MCF 10A (cell line): ENCODE measurements around the gene LZTFL1. TPM values are rescaled to one million over a fixed set of nuclear protein-coding genes. Genes with fewer than 3 reads are reported as not detected.

Experiments
- BruUV-seq: library from RNA; stranded (reverse); fragments of 400-500 nt; replicated peaks from 2 replicates; lab custom pipeline; 2021; lab: Mats Ljungman, UMichigan
- CTCF ChIA-PET: fragments of 300-600 bp; sonication (Branson Sonifier 250); formaldehyde crosslinking; extraction: SDS; loops from one replicate; lab custom pipeline; 2021; ENCODE audit warnings: antibody characterized with exemption, inconsistent platforms; lab: Yijun Ruan, JAX
- POLR2A ChIA-PET: fragments of 300-600, 350-650 bp; sonication (Branson Sonifier 250); formaldehyde crosslinking; extraction: SDS; loops from one replicate; lab custom pipeline; 2020; ENCODE audit warnings: antibody characterized with exemption, inconsistent platforms; lab: Yijun Ruan, JAX
- DNase-seq: peaks from one replicate; pipeline ENCODE4 v3.0.0-alpha.2; 2018; ENCODE audit not compliant: unreplicated experiment
- H3K27ac Mint-ChIP-seq: one replicate; pipeline ENCODE4 v1.8.0; 2022; ENCODE audit warnings: mild to moderate bottlenecking, low read depth, mixed read lengths; ENCODE audit not compliant: unreplicated experiment
- H3K27me3 Mint-ChIP-seq: one replicate; pipeline ENCODE4 v1.8.0; 2022; ENCODE audit warnings: mixed read lengths; ENCODE audit not compliant: insufficient read depth, unreplicated experiment
- H3K36me3 Mint-ChIP-seq: one replicate; pipeline ENCODE4 v1.8.0; 2022; ENCODE audit warnings: mild to moderate bottlenecking, moderate library complexity, mixed read lengths; ENCODE audit not compliant: insufficient read depth, unreplicated experiment
- H3K4me1 Mint-ChIP-seq: one replicate; pipeline ENCODE4 v1.8.0; 2022; ENCODE audit warnings: mixed read lengths; ENCODE audit not compliant: insufficient read depth, unreplicated experiment
- H3K4me3 Mint-ChIP-seq: one replicate; pipeline ENCODE4 v1.8.0; 2022; ENCODE audit warnings: mild to moderate bottlenecking, moderate library complexity, mixed read lengths; ENCODE audit not compliant: unreplicated experiment
- H3K9me3 Mint-ChIP-seq: one replicate; pipeline ENCODE4 v1.8.0; 2022; ENCODE audit warnings: mixed read lengths; ENCODE audit not compliant: unreplicated experiment
- CTCF ChIP-seq: fragments of 200-600 bp; IDR thresholded peaks from one replicate; pipeline ENCODE4 v1.8.0; 2022; ENCODE audit warnings: antibody characterized with exemption, mild to moderate bottlenecking; ENCODE audit not compliant: unreplicated experiment
- intact Hi-C: fragments of 100-400 bp; cut with micrococcal nuclease; formaldehyde crosslinking; loops from 2 replicates; pipeline ENCODE4 v1.14.1; 2022
- total RNA-seq: library from RNA; stranded (reverse); gene quantifications from 2 replicates; pipeline ENCODE4 v1.2.3, GENCODE V29; 2022

LZTFL1 gene
- total RNA-seq, 1 experiment from 2014 or later = 30.5 TPM

- H3K27me3 Mint-ChIP-seq = no peaks in the 10 kb centered on the region
- H3K27ac Mint-ChIP-seq = peak overlapping the region; percentile 73
- intact Hi-C loops = loop anchor here (5.0 kb wide), 1 partner anchor 56 kb away; no protein-coding TSS in a partner anchor
- CTCF ChIA-PET = interaction anchor here (0.6 to 2.8 kb wide), 7 partner anchors 10 to 416 kb away, joined by 3 to 18 read pairs (median 3); no protein-coding TSS in a partner anchor
- peaks cover 28% of the 10 kb centered on the region for H3K4me1 Mint-ChIP-seq
- peaks cover 20% of the 10 kb centered on the region for H3K36me3 Mint-ChIP-seq
- no peak overlapping the region for H3K4me3 Mint-ChIP-seq
- H3K9me3 Mint-ChIP-seq = no peaks in the 10 kb centered on the region
- POLR2A ChIA-PET = interaction anchor here (0.7 to 2.9 kb wide), 10 partner anchors 9 to 1152 kb away, joined by 3 to 26 read pairs (median 4); partner anchors contain the start of genes LZTFL1 and SACM1L
- TF ChIP-seq CTCF = no peak
- no TSS peak for BruUV-seq
- DNase-seq = peak; percentile 97
Measured at GRCh38 chr3:45817831-45818522, 23.9 kb downstream of the LZTFL1 start.

- no peaks in the 10 kb centered on the region for H3K27me3 Mint-ChIP-seq
- H3K4me1 Mint-ChIP-seq = peaks cover 28% of the 10 kb centered on the region
- no peak overlapping the region for H3K27ac Mint-ChIP-seq
- no peak for TF ChIP-seq CTCF
- peaks cover 5% of the 10 kb centered on the region for H3K36me3 Mint-ChIP-seq
- POLR2A ChIA-PET = interaction anchor here (0.6 to 2.9 kb wide), 9 partner anchors 10 to 156 kb away, joined by 3 to 23 read pairs (median 4); partner anchors contain the start of genes LZTFL1 and SACM1L
- BruUV-seq = no TSS peak
- intact Hi-C loops = loop anchor here (5.0 kb wide), 1 partner anchor 54 kb away; no protein-coding TSS in a partner anchor
- CTCF ChIA-PET = interaction anchor here (0.5 to 2.8 kb wide), 9 partner anchors 14 to 556 kb away, joined by 3 to 18 read pairs (median 3); no protein-coding TSS in a partner anchor
- no peak overlapping the region for H3K4me3 Mint-ChIP-seq
- peak; percentile 92 for DNase-seq
- H3K9me3 Mint-ChIP-seq = no peaks in the 10 kb centered on the region
Measured at GRCh38 chr3:45816544-45816943, 25.4 kb downstream of the LZTFL1 start.

- ChIA-PET POLR2A (interaction anchor here (0.8 kb wide), 1 partner anchor 511 kb away, joined by 4 read pairs; no protein-coding TSS in a partner anchor), CTCF (interaction anchor here (1.9 kb wide), 1 partner anchor 53 kb away, joined by 6 read pairs; no protein-coding TSS in a partner anchor)
- Mint-ChIP-seq H3K4me3 (no peak overlapping the region), H3K9me3 (no peaks in the 10 kb centered on the region), H3K36me3 (no peaks in the 10 kb centered on the region), H3K4me1 (peaks cover 22% of the 10 kb centered on the region), H3K27me3 (no peaks in the 10 kb centered on the region), H3K27ac (no peak overlapping the region)
- intact Hi-C loops = no loop called here
- no TSS peak for BruUV-seq
- DNase-seq = no peak
- no peak for TF ChIP-seq CTCF
Measured at GRCh38 chr3:45814322-45814721, 27.6 kb downstream of the LZTFL1 start.
